GM12878 (cell line): Measurements from ENCODE around the gene ANTXR1. TPM values are rescaled to one million over a fixed set of nuclear protein-coding genes. Genes with fewer than 3 reads are reported as not detected.

ENCODE experiments used
- ATAC-seq: fragments of 200-7000 bp; cut with Tn5 transposase; 3 replicates; pipeline ENCODE4 v1.9.1; 2020; ENCODE audit warnings: mild to moderate bottlenecking, moderate library complexity
- BruUV-seq: library from RNA; stranded (reverse); fragments of 400-500 nt; replicated peaks from 2 replicates; lab custom pipeline; 2021; lab: Mats Ljungman, UMichigan
- CTCF ChIA-PET: fragments of 300-600 bp; sonication (Branson Sonifier 250); formaldehyde crosslinking; extraction: SDS; loops from one replicate; lab custom pipeline; 2021; ENCODE audit warnings: inconsistent platforms; lab: Yijun Ruan, JAX
- POLR2A ChIA-PET: fragments of 350-600 bp; formaldehyde crosslinking; extraction: SDS; loops from one replicate; lab custom pipeline; 2021; ENCODE audit warnings: inconsistent platforms; lab: Charles Lee
- RAD21 ChIA-PET: fragments of 300-600 bp; sonication (Branson Sonifier 250); formaldehyde crosslinking; loops from one replicate; lab custom pipeline; 2023; ENCODE audit warnings: antibody characterized with exemption; ENCODE audit not compliant: unreplicated experiment; lab: Charles Lee
- SMC1A ChIA-PET: fragments of 300-600 bp; sonication (Branson Sonifier 250); formaldehyde crosslinking; loops from one replicate; lab custom pipeline; 2023; ENCODE audit not compliant: unreplicated experiment, uncharacterized antibody; lab: Charles Lee
- DNase-seq: peaks from one replicate; pipeline ENCODE4 v3.0.0-alpha.2; 2011; ENCODE audit warnings: low read depth, low spot score
- FAIRE-seq: peaks from 3 replicates; lab custom pipeline; 2011; peaks lifted over from hg19 to GRCh38; lab: Jason Lieb, UNC
- H2AFZ ChIP-seq: 2 replicates; pipeline ENCODE4 v1.6.0; 2011; ENCODE audit warnings: low read depth, low read length, control low read depth; ENCODE audit not compliant: control insufficient read depth
- H3K27ac ChIP-seq: 2 replicates; pipeline ENCODE4 v1.5.1; 2011; ENCODE audit warnings: control low read depth; ENCODE audit not compliant: control insufficient read depth, insufficient read depth
- H3K27me3 ChIP-seq, 2 experiments: replicated peaks in 1 of 2; 2 replicates each; pipeline versions ENCODE4 v1.6.0 to v1.6.1; 2011; ENCODE audit warnings: low read length in 1 of 2; ENCODE audit not compliant: control insufficient read depth in 2 of 2, insufficient read depth in 2 of 2
- H3K36me3 ChIP-seq, 2 experiments: 2 replicates each; pipeline ENCODE4 v1.5.1; 2011; ENCODE audit warnings: low read length in 1 of 2; ENCODE audit not compliant: control insufficient read depth in 2 of 2, insufficient read depth in 2 of 2
- H3K4me1 ChIP-seq: 2 replicates; pipeline ENCODE4 v1.6.1; 2011; ENCODE audit warnings: mild to moderate bottlenecking, low read length, moderate library complexity, mixed read lengths; ENCODE audit not compliant: control insufficient read depth, insufficient read depth
- H3K4me2 ChIP-seq: 2 replicates; pipeline ENCODE4 v1.6.0; 2011; ENCODE audit warnings: control low read depth; ENCODE audit not compliant: control insufficient read depth, insufficient read depth
- H3K4me3 ChIP-seq: fragments of 200-600 bp; sonication (generic); 2 replicates; pipeline ENCODE4 v1.5.1; 2016
- H3K79me2 ChIP-seq: 2 replicates; pipeline ENCODE4 v1.6.0; 2011; ENCODE audit warnings: low read length; ENCODE audit not compliant: control insufficient read depth, insufficient read depth
- H3K9ac ChIP-seq: 2 replicates; pipeline ENCODE4 v1.8.0; 2011; ENCODE audit warnings: low read length, control low read depth, mixed read lengths; ENCODE audit not compliant: control insufficient read depth, insufficient read depth
- H3K9me3 ChIP-seq: replicated peaks from 3 replicates; pipeline ENCODE4 v1.5.1; 2011; ENCODE audit warnings: mild to moderate bottlenecking, low read length; ENCODE audit not compliant: control insufficient read depth, insufficient read depth
- H4K20me1 ChIP-seq: 2 replicates; pipeline ENCODE4 v1.6.0; 2011; ENCODE audit not compliant: control insufficient read depth, insufficient read depth
- ATF7 ChIP-seq: fragments of 450-650 bp; IDR thresholded peaks from 2 replicates; pipeline ENCODE4 v1.6.1; 2016; ENCODE audit warnings: low read depth, mild to moderate bottlenecking
- BCL11A ChIP-seq: IDR thresholded peaks from 2 replicates; pipeline ENCODE4 v1.6.1; 2011; ENCODE audit warnings: low read depth, low read length
- DPF2 ChIP-seq: fragments of 450-650 bp; IDR thresholded peaks from 2 replicates; pipeline ENCODE4 v1.6.1; 2017; ENCODE audit warnings: mild to moderate bottlenecking
- FOXM1 ChIP-seq: IDR thresholded peaks from 2 replicates; pipeline ENCODE4 v1.6.1; 2012; ENCODE audit warnings: low read depth, mild to moderate bottlenecking, inconsistent platforms, low read length, moderate library complexity
- HDAC6 ChIP-seq: fragments of 200-600 bp; sonication (generic); IDR thresholded peaks from one replicate; pipeline ENCODE4 v1.8.0; 2017; ENCODE audit warnings: antibody characterized with exemption; ENCODE audit not compliant: unreplicated experiment
- HDGF ChIP-seq: fragments of 450-650 bp; IDR thresholded peaks from 2 replicates; pipeline ENCODE4 v1.6.1; 2016; ENCODE audit warnings: antibody characterized with exemption
- JUNB ChIP-seq: IDR thresholded peaks from 2 replicates; pipeline ENCODE4 v1.6.1; 2016; ENCODE audit warnings: antibody characterized with exemption, mild to moderate bottlenecking
- NKRF ChIP-seq: fragments of 450-650 bp; conservative IDR thresholded peaks from 2 replicates; pipeline ENCODE4 v1.6.1; 2017; ENCODE audit warnings: mild to moderate bottlenecking, moderate library complexity
- PAX5 ChIP-seq: IDR thresholded peaks from 2 replicates; pipeline ENCODE4 v1.6.1; 2011; ENCODE audit warnings: low read depth, low read length, borderline replicate concordance
- SUZ12 ChIP-seq: fragments of 200-600 bp; sonication (generic); IDR thresholded peaks from one replicate; pipeline ENCODE4 v1.6.1; 2018; ENCODE audit warnings: antibody characterized with exemption, mild to moderate bottlenecking; ENCODE audit not compliant: unreplicated experiment
- WGBS: methylation state at CpG from one replicate; pipeline ENCODE4 v1.1.6; 2016; ENCODE audit warnings: low lambda C conversion rate; ENCODE audit not compliant: insufficient replicate concordance, insufficient coverage; ENCODE audit errors: missing lambda C conversion rate; 5-methylcytosine and 5-hydroxymethylcytosine counted together
- in situ Hi-C: fragments of 300-500 bp; cut with MboI; formaldehyde crosslinking; loops from 9 replicates; pipeline ENCODE4 v1.14.3; 2018; ENCODE audit warnings: mixed read lengths
- intact Hi-C: fragments of 100-400 bp; cut with micrococcal nuclease; formaldehyde crosslinking; loops from one replicate; pipeline ENCODE4 v1.14.2; 2022; ENCODE audit not compliant: unreplicated experiment
- polyA plus RNA-seq, 11 experiments: library from polyadenylated mRNA; depleted of rRNA in 4 of 11; unstranded in 6 of 11; stranded (reverse) in 5 of 11; fragments of >200 nt; fragmentation: Nextera tagmentation in 4 of 11; fragmentation: Illumina TruSeq in 1 of 11; extraction: Ambion mirVana in 4 of 11; extraction: Trizol in 1 of 11; gene quantifications; 1 replicate in 1 of 11; 2 replicates in 10 of 11; pipeline versions ENCODE4 v1.2.1 to v1.2.3, GENCODE V29; 2011 to 2016; ENCODE audit warnings: inconsistent platforms in 2 of 11, missing spikeins in 2 of 11, low read depth in 1 of 11
- total RNA-seq, 4 experiments: library from RNA; depleted of rRNA in 3 of 4; stranded (reverse); fragments of >200 nt in 3 of 4; fragmentation: Illumina TruSeq in 1 of 4; extraction: Trizol in 1 of 4; gene quantifications; 2 replicates each; pipeline versions ENCODE4 v1.2.1 to v1.2.3, GENCODE V29; 2013 to 2021

Gene ANTXR1
- total and polyA plus RNA-seq, 10 of the 15 experiments (the other 5 are each of a cell fraction or from before 2014, with no cell fraction given) = 0.09 to 0.26 TPM; not detected in 8

GRCh38 chr2:68974946-68975665, 37.9 kb upstream of the ANTXR1 start:
- ChIA-PET RAD21 (no interaction called here), CTCF (interaction anchor here (0.6 kb wide), 1 partner anchor 380 kb away, joined by 3 read pairs; no protein-coding TSS in a partner anchor), SMC1A (no interaction called here), POLR2A (no interaction called here)
- H3K4me2 ChIP-seq = no peak overlapping the region
- WGBS = 21% methylated on average over 9 of the region's 9 CpGs
- FAIRE-seq = no peak
- no peaks in the 10 kb centered on the region for H4K20me1 ChIP-seq
- intact Hi-C loops = no loop called here
- no peaks in the 10 kb centered on the region for H3K79me2 ChIP-seq
- H3K4me3 ChIP-seq = no peak overlapping the region
- DNase-seq = no peak
- H3K27ac ChIP-seq = no peak overlapping the region
- no peaks in the 10 kb centered on the region for H3K9me3 ChIP-seq
- ATAC-seq = no peak
- H3K36me3 ChIP-seq = no peaks in the 10 kb centered on the region
- no peak overlapping the region for H2AFZ ChIP-seq
- no peak overlapping the region for H3K9ac ChIP-seq
- no peaks in the 10 kb centered on the region for H3K4me1 ChIP-seq
- H3K27me3 ChIP-seq = peaks cover 0 to 5% of the 10 kb centered on the region in 2 experiments; a peak in 1 of 4 replicates
- no TSS peak for BruUV-seq
- in situ Hi-C loops = no loop called here
- TF ChIP-seq DPF2 = no peak

- no peak overlapping the region for H3K9ac ChIP-seq
- WGBS = 50% methylated on average over 2 of the region's 2 CpGs
- H3K79me2 ChIP-seq = no peaks in the 10 kb centered on the region
- in situ Hi-C loops = no loop called here
- DNase-seq (no peak), ATAC-seq (no peak), FAIRE-seq (no peak)
- ChIA-PET POLR2A (no interaction called here), CTCF (interaction anchor here (0.6 kb wide), 1 partner anchor 380 kb away, joined by 3 read pairs; no protein-coding TSS in a partner anchor), SMC1A (no interaction called here), RAD21 (no interaction called here)
- no peaks in the 10 kb centered on the region for H4K20me1 ChIP-seq
- intact Hi-C loops = no loop called here
- H3K4me2 ChIP-seq = no peak overlapping the region
- H3K4me3 ChIP-seq = no peak overlapping the region
- no peaks in the 10 kb centered on the region for H3K9me3 ChIP-seq
- H3K27ac ChIP-seq = no peak overlapping the region
- H2AFZ ChIP-seq = no peak overlapping the region
- no peaks in the 10 kb centered on the region for H3K36me3 ChIP-seq
- TF ChIP-seq ATF7 (no peak), JUNB (no peak), FOXM1 (no peak), HDGF (no peak), SUZ12 (no peak), HDAC6 (no peak), NKRF (no peak), PAX5 (no peak), BCL11A (no peak)
- H3K4me1 ChIP-seq = no peaks in the 10 kb centered on the region
- H3K27me3 ChIP-seq = peaks cover 0 to 5% of the 10 kb centered on the region in 2 experiments; a peak in 1 of 4 replicates
- no TSS peak for BruUV-seq
Observed at GRCh38 chr2:68975844-68976243, 37.1 kb upstream of the ANTXR1 start.
